T-helper 9 cell (primary cell): ENCODE data around the gene GPX6.
"Not testable (repeated sequence)": the region's sequence is repeated elsewhere in the genome, so short reads cannot be mapped to it uniquely, and the experiment has no call there.

ENCODE experiments used
- DNase-seq: peaks from one replicate; pipeline ENCODE4 v3.0.0-alpha.2; 2020
- total RNA-seq, 2 donors: gene quantifications; one replicate each; lab custom pipeline; 2026; lab: John Stamatoyannopoulos, UW

GPX6 gene
- total RNA-seq: 0 reads per million in 2 donors

DNA sequence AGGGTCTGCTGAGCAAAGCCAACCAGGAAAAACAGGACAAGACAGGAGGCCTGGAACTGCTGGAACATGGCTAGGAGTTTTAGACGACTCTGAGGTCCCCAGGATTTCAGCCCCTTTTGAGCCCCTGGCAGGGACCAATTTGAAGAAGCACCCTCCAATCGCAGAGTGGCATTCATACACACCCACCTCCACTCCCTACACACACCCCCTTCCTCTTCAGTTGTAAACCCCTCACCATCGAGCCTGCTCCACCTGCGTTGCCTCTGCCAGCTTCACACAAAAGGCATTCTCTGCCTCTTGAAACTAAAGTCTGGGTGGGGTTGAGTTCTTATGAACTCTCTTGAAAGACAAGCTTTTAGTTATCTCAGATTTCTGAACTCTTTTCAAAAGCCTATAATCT is at the start of gene GPX6:
Gene GPX6 (minus strand): TSS at position 118 of the 400 bp plus-strand sequence. CDS start 50 bp downstream, at position 68.
- no peak for DNase-seq

DNA sequence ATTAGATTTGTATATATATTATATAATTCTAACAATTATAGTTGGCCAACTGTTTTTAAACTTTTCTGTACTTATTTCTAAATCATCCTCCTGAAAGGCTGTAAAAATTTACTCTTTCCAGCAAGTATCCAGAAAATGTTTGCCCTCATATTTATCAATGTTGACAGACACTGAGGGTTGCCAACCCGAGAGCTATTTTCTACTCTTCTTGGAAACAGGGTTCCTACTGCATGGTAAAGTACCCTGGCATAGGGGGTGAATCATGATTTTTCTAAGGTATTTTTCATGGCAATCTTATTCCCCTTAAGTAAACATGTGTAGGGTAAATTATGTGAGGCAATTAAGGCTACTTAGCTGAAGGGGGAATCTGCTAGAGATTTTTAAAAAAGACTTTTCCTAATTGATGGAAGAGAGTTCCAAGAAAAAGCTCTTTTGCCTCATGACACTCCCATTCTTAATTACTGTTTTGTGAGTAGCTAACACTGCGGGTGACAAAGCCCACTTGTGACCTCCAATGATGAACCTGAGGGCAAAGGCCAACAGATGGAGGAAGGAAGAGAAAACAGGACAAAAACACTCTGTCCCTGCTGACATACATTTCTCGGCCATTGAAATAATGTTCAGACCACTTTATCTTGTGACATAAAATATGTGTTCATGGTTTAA is 48.0 kb upstream of the GPX6 start:
- DNase-seq: no peak

- DNase-seq: no peak
Observed at GRCh38 chr6:28558629-28559028, 43.0 kb upstream of the GPX6 start.

DNA sequence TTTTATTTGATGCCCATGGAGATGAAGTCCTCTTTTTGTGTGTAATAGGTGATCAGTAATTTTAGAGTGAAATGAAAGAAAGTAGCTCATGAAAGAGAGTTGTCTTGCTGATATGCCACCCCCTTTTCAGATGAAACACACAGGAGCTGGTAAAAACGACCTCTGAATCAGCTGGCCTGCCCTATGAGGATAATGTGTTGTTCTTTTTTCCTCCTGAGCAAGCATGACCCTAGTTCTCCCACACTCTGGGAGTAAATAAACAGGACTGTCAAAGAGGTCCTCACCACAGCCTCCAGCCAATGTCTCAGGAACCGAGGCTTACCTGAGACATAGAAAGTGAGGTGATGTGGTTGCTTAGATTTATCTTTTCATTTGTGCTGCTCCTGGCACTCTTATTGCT is 39.5 kb upstream of the GPX6 start:
- DNase-seq: no peak

DNA sequence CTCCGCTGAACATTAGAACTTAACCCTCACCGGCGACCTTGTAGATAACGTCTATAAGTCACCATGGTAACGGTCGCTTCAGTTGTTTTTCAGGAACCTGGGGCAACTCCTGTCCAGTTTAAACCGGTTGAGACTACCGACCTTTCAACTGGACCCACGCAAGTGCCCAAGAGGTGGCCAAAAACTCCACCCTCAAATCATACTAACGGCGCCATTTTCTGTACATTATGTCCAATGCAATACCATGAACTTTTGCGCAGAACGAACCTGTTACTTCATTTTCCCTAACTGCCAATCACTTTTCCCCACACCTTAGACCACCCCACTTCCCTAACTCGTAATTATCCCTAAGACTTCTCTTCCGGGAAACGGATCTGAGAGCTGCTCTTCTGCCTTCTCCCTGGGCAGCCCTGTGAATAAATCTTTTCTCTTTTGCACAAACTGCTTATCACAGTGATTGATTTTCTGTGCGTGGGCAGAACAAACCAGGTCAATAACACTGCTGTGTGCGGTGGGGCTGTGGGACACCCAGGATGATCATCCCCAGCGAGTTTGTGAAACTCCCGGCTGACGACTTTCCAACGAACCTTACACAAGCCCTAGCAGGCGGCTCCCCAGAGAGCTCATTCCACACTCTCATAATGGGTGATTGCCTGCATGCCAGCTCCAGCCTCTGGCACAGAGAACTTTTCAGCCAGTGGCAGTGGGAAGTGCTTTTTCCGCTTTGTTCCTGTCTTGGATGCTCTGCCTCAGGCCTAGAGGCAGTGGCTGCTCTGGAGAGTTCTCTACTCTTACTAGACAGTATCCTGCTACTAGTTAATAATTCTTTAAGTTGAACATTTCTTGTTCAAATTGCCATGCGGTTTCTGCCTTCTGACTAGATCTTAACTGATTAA is 38.6 kb upstream of the GPX6 start:
- no peak for DNase-seq

- no peak for DNase-seq
Observed at GRCh38 chr6:28553384-28553985, 37.9 kb upstream of the GPX6 start.

GRCh38 chr6:28551891-28552666 is 36.5 kb upstream of the GPX6 start:
- no peak for DNase-seq

DNA sequence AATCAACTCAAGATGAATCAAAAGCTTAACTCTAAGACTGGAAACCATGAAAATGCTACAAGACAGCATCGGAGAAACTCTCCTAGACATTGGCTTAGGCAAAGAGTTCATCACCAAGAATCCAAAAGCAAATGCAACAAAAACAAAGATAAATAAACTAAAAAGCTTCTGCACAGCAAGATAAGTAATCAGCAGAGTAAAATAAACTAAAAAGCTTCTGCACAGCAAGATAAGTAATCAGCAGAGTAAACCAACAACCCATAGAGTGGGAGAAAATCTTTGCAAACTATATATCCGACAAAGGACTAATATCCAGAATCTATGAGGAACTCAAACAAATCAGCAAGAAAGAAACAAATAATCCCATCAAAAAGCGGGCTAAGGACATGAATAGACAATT is 31.4 kb upstream of the GPX6 start:
- DNase-seq: not testable (repeated sequence)

- DNase-seq: no peak
Observed at GRCh38 chr6:28545955-28546354, 30.4 kb upstream of the GPX6 start.

GRCh38 chr6:28543651-28544610 is 28.3 kb upstream of the GPX6 start:
- peak; percentile 5 for DNase-seq

GRCh38 chr6:28542440-28543296 is 27.1 kb upstream of the GPX6 start:
- peak; percentile 6 for DNase-seq

GRCh38 chr6:28541996-28542395 is 26.4 kb upstream of the GPX6 start:
- DNase-seq: no peak

- DNase-seq: peak; percentile 3
Observed at GRCh38 chr6:28537509-28538140, 22.0 kb upstream of the GPX6 start.

- no peak for DNase-seq
Observed at GRCh38 chr6:28537065-28537464, 21.5 kb upstream of the GPX6 start.

DNA sequence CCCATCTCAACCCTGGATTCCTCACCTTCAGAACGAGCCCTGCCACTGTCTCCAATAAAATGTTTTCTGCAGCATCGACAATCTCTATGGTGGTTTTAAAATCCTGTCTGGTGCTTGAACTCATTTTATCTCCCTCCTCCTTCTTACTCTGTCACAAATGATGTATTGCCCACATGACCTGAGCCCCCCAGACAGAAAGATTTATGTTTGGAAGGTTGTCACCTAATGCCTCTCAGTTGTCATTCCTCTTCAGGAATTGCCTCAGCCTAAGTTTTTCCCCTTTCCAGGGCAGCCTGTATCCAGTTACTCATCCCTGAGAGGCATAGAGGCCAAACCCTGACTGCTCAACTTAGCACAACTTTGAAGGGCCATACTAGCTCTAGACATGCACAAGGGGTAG is 19.3 kb upstream of the GPX6 start:
- no peak for DNase-seq

DNA sequence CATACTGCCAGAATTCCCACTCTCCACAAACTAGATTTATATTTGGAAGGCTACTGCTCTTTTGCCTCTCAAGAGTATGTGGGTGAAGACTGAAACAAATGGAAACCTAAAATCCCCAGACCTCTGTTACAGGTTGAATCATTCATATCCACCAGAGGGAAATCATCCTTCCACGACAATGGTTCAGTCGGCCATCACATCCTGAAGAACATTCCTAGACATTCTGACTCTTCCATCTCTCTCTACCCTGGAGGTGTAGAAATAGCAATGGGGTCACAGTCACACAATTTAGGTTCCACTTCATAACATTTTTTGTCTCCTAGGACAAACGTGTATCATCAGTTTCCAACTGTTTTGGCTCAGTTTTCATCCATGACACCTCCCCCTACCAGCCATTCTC is 18.7 kb upstream of the GPX6 start:
- DNase-seq: no peak

DNA sequence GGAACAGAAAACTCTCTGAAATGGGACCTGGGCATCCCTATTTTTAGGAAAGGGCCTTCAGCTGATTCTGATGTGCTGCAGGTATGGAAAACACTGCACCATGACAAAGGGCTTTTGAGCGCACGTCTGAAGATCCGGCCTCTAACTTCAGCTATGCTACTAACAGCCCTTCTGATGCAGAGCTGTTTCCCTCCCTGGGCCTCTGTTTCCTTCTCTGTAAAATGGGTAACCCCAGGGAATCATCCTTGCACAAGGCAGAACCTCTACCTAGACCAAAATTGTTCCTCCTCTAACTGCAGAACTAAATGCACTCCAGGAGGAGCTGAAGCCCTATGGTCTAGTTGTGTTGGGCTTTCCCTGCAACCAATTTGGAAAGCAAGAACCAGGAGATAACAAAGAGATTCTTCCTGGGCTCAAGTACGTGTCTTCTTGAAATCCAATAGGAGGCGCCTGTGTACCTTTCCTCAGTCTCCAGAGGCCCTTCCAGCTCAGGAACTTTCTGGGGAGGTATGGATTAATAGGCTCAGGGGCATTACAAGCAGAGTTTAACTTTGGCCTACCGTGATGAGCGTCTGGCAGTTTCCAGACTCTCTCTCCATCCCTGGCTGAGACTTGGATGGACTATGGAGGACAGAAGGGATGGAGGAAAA is 16.0 kb upstream of the GPX6 start:
- DNase-seq: no peak

DNA sequence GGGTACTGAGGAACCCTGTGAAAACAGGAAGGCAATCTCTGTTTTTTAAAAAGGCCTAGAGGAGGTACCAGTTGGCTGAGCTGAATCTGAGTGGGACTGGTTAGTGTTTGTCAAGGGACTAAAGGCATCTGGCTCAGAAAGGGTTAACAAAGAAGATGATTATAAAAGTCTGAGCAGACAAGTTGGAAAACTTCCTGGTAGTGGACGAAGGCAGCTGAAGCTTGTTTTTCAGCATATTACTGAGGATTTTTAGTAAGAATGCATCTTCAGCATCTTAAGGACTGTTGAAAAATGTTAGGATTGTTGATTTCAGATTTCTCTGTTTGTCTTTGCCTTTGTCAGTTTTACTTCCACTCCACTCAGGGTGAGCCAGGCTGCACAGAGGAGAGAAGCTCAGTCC is 15.2 kb upstream of the GPX6 start:
- DNase-seq: no peak

GRCh38 chr6:28525496-28526039 is 10.0 kb upstream of the GPX6 start, which contains the start of gene GPX5:
Gene GPX5, plus strand, starts transcription at chr6:28525881. Its CDS starts 133 bp downstream, at chr6:28526014.
- no peak for DNase-seq
